Spinal cord (tissue), 10 donors: Measurements from ENCODE around the gene LRRC51. TPM values are rescaled to one million over a fixed set of nuclear protein-coding genes. Genes with fewer than 3 reads are reported as not detected.
"Not testable (repeated sequence)": the region's sequence is repeated elsewhere in the genome, so short reads cannot be mapped to it uniquely, and the experiment has no call there.

Experiments used
- DNase-seq, 6 donors: peaks; one replicate each; pipeline versions ENCODE4 v3.0.0 to v3.0.0-alpha.2; 2013 to 2015; ENCODE audit warnings: low spot score in 6 of 6, low read depth in 4 of 6
- H3K27ac ChIP-seq: one replicate; pipeline ENCODE4 v1.5.1; 2013; ENCODE audit warnings: low read depth, low read length, control low read depth
- H3K27me3 ChIP-seq: one replicate; pipeline ENCODE4 v1.6.1; 2013; ENCODE audit warnings: low read length; ENCODE audit not compliant: control insufficient read depth, insufficient read depth
- H3K36me3 ChIP-seq: one replicate; pipeline ENCODE4 v1.6.1; 2013; ENCODE audit warnings: low read length; ENCODE audit not compliant: control insufficient read depth, insufficient read depth
- H3K4me1 ChIP-seq: one replicate; pipeline ENCODE4 v1.6.1; 2013; ENCODE audit warnings: low read length; ENCODE audit not compliant: control insufficient read depth, insufficient read depth
- H3K4me3 ChIP-seq: one replicate; pipeline ENCODE4 v1.5.1; 2013; ENCODE audit warnings: low read depth, low read length, control low read depth
- H3K9me3 ChIP-seq: one replicate; pipeline ENCODE4 v1.6.1; 2013; ENCODE audit warnings: low read length; ENCODE audit not compliant: control insufficient read depth, insufficient read depth
- WGBS: methylation state at CpG from one replicate; pipeline ENCODE4 v1.1.5; 2013; ENCODE audit warnings: missing lambda C conversion rate; ENCODE audit not compliant: insufficient coverage; 5-methylcytosine and 5-hydroxymethylcytosine counted together
- polyA plus RNA-seq, 2 donors: library from polyadenylated mRNA; unstranded; fragments of 120-200 nt; gene quantifications; one replicate each; pipeline ENCODE4 v1.2.1, GENCODE V29; 2013; ENCODE audit not compliant: insufficient read length in 2 of 2
- total RNA-seq, 2 donors: library from RNA; depleted of rRNA in 1 of 2; stranded (reverse); fragments of 120-200 nt in 1 of 2; fragments of >200 nt in 1 of 2; gene quantifications; one replicate each; pipeline versions ENCODE4 v1.2.3 to v1.2.4, GENCODE V29; 2013 to 2014
- donor health status: healthy.

The LRRC51 gene
- total and polyA plus RNA-seq, 4 donors = 11.6 to 31.9 (median 25.9) TPM

- H3K27ac ChIP-seq, H3K27me3 ChIP-seq, H3K4me1 ChIP-seq, H3K4me3 ChIP-seq, H3K9me3 ChIP-seq, H3K36me3 ChIP-seq, DNase-seq: not testable (repeated sequence)
- WGBS = 67% methylated on average over 1 of the region's 4 CpGs
These were observed 54.8 kb downstream of the LRRC51 start, which contains the start of gene FOLR3 for GRCh38 chr11:72135473-72135872. FOLR3 (plus strand) TSS chr11:72135725; CDS start chr11:72135953, 228 bp downstream.

- H3K4me3 ChIP-seq = no peak overlapping the region
- DNase-seq = no peak
- H3K9me3 ChIP-seq = no peaks in the 10 kb centered on the region
- no peaks in the 10 kb centered on the region for H3K4me1 ChIP-seq
- WGBS = 76% methylated on average over 12 of the region's 14 CpGs
- H3K27ac ChIP-seq = no peak overlapping the region
- H3K36me3 ChIP-seq = no peaks in the 10 kb centered on the region
- H3K27me3 ChIP-seq = no peaks in the 10 kb centered on the region
These were observed 55.4 kb downstream of the LRRC51 start for GRCh38 chr11:72135891-72136683.

GRCh38 chr11:72136684-72137262, 56.1 kb downstream of the LRRC51 start:
- 86% methylated on average over 4 of the region's 4 CpGs for WGBS
- Histone ChIP-seq H3K27ac (no peak overlapping the region), H3K36me3 (no peaks in the 10 kb centered on the region), H3K4me1 (no peaks in the 10 kb centered on the region), H3K4me3 (no peak overlapping the region), H3K27me3 (no peaks in the 10 kb centered on the region), H3K9me3 (no peaks in the 10 kb centered on the region)
- DNase-seq = no peak

- H3K4me1 ChIP-seq = no peaks in the 10 kb centered on the region
- WGBS = 91% methylated on average over 6 of the region's 12 CpGs
- no peaks in the 10 kb centered on the region for H3K36me3 ChIP-seq
These were observed 58.3 kb downstream of the LRRC51 start for GRCh38 chr11:72138821-72139390.

GRCh38 chr11:72139500-72139899, 58.9 kb downstream of the LRRC51 start:
- Histone ChIP-seq H3K4me1 (no peaks in the 10 kb centered on the region), H3K4me3 (no peak overlapping the region), H3K9me3 (no peaks in the 10 kb centered on the region), H3K27ac (no peak overlapping the region), H3K27me3 (no peaks in the 10 kb centered on the region), H3K36me3 (no peaks in the 10 kb centered on the region)
- 99% methylated on average over 8 of the region's 11 CpGs for WGBS
- no peak for DNase-seq

More at GRCh38 chr11:72138821-72139390, 58.3 kb downstream of the LRRC51 start:
- DNase-seq = no peak
- no peaks in the 10 kb centered on the region for H3K27me3 ChIP-seq
- no peak overlapping the region for H3K27ac ChIP-seq
- no peaks in the 10 kb centered on the region for H3K9me3 ChIP-seq
- H3K4me3 ChIP-seq = no peak overlapping the region

- no peak overlapping the region for H3K4me3 ChIP-seq
- DNase-seq = no peak
- no peaks in the 10 kb centered on the region for H3K27me3 ChIP-seq
- no peaks in the 10 kb centered on the region for H3K4me1 ChIP-seq
- H3K36me3 ChIP-seq = no peaks in the 10 kb centered on the region
- no peaks in the 10 kb centered on the region for H3K9me3 ChIP-seq
- no peak overlapping the region for H3K27ac ChIP-seq
- no CpG with 5 or more reads among the region's 2 CpGs for WGBS
These were observed 60.0 kb downstream of the LRRC51 start for GRCh38 chr11:72140661-72141060.

GRCh38 chr11:72141066-72141465, 60.4 kb downstream of the LRRC51 start:
- Histone ChIP-seq H3K4me1 (no peaks in the 10 kb centered on the region), H3K27me3 (no peaks in the 10 kb centered on the region), H3K36me3 (no peaks in the 10 kb centered on the region), H3K9me3 (no peaks in the 10 kb centered on the region), H3K4me3 (no peak overlapping the region), H3K27ac (no peak overlapping the region)
- 60% methylated on average over 1 of the region's 3 CpGs for WGBS
- DNase-seq = no peak

- WGBS = no CpG with 5 or more reads among the region's 1 CpG
- not testable (repeated sequence) for H3K4me1 ChIP-seq, H3K9me3 ChIP-seq, H3K4me3 ChIP-seq, DNase-seq, H3K27me3 ChIP-seq, H3K27ac ChIP-seq, H3K36me3 ChIP-seq
These were observed 61.4 kb downstream of the LRRC51 start for GRCh38 chr11:72142086-72142485.

- H3K27me3 ChIP-seq, H3K27ac ChIP-seq, H3K36me3 ChIP-seq, DNase-seq, H3K4me3 ChIP-seq, H3K9me3 ChIP-seq, H3K4me1 ChIP-seq: not testable (repeated sequence)
- WGBS = no CpG with 5 or more reads among the region's 1 CpG
These were observed 61.9 kb downstream of the LRRC51 start for GRCh38 chr11:72142543-72142942.
